ENCODE results near the gene CACNB4. TPM values are rescaled to one million over a fixed set of nuclear protein-coding genes. Genes with fewer than 3 reads are reported as not detected.

CACNB4 gene
- total RNA-seq, 1 experiment from 2014 or later: 2.0 TPM

DNA sequence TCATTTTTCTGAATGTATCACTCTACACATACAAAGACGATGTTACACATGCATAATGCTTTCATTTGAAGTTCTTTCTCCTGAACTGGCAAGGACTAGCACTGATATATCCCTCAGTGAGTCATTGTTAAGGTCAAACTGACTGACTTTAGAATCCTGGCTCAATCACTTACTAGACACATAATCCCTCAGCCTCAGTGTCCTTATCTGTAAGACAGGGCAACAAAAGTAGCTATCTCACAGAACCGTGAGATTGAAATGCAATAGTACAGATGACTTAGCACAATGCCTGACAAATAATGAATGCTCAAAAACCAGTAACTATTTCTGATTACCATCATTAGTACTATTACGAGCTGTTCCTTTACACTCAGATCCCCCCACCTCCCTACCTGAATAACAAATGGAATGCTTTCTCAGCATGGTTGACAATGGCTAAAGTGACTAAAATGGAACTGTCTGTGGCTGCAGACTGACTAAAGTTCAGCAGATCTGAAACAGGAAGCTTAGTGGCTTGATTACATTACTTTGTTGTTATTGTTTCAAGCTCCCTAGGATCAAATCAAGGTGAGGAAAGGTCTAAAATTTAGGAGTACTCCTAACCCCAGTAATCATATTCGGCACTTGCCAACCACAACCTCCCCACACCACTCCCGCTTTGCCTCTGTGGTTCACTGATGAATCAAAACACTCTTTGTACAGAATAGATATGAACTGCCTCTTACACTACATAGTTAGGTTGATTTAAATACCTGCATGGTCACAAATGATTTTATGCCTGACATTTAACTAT is 35.8 kb upstream of the CACNB4 start:
- RAD21 ChIA-PET (ENCODE audit: low non-redundant PET in 1 of 2, low total read pairs in 2 of 2, uncharacterized antibody in 2 of 2, unreplicated experiment in 2 of 2): no interaction called here
- H3K4me3 ChIP-seq (replicated peaks in 1 of 2; ENCODE audit: low read depth in 1 of 2, low read length in 2 of 2): no peak overlapping the region
- H2AFZ ChIP-seq (ENCODE audit: low read depth, low read length, poor library complexity, severe bottlenecking): no peak overlapping the region
- H3K27me3 ChIP-seq (ENCODE audit: insufficient read depth, low read length): no peaks in the 10 kb centered on the region
- POLR2A ChIA-PET: no interaction called here
- no peaks in the 10 kb centered on the region for H3K36me3 ChIP-seq (ENCODE audit: control insufficient read depth in 1 of 2, insufficient read depth in 2 of 2, low read length in 2 of 2)
- CTCF ChIA-PET: no interaction called here
- no TSS peak for BruUV-seq (replicated peaks)
- H3K9me3 ChIP-seq (ENCODE audit: control insufficient read depth in 1 of 2, insufficient read depth in 1 of 2, low read depth in 1 of 2, low read length in 2 of 2): no peaks in the 10 kb centered on the region
- no peak for DNase-seq (ENCODE audit: low read depth, low spot score)
- TF ChIP-seq RAD21 (IDR thresholded peaks at IDR 0.05; ENCODE audit: low read depth) (no peak), TCF7L2 (IDR thresholded peaks at IDR 0.05; ENCODE audit: borderline replicate concordance, extremely low read depth, insufficient read depth, insufficient read length) (no peak), POLR2A (IDR thresholded peaks at IDR 0.05; ENCODE audit: borderline replicate concordance, extremely low read depth, insufficient read depth, insufficient read length) (no peak), SRF (IDR thresholded peaks at IDR 0.05; ENCODE audit: low read depth) (no peak), SIN3A (IDR thresholded peaks at IDR 0.05; ENCODE audit: low read depth) (no peak), JUND (IDR thresholded peaks at IDR 0.05) (no peak), ZNF274 (IDR thresholded peaks at IDR 0.05; ENCODE audit: low read depth, low read length) (no peak), CBX3 (IDR thresholded peaks at IDR 0.05; ENCODE audit: low read depth) (no peak), EGR1 (IDR thresholded peaks at IDR 0.05; ENCODE audit: low read depth) (no peak), ZFX (IDR thresholded peaks at IDR 0.05) (no peak), EZH2phosphoT487 (IDR thresholded peaks at IDR 0.05; ENCODE audit: borderline replicate concordance) (no peak), POLR2AphosphoS5 (IDR thresholded peaks at IDR 0.05; ENCODE audit: low read depth, low read length) (no peak), EZH2 (IDR thresholded peaks at IDR 0.05) (no peak), CEBPB (IDR thresholded peaks at IDR 0.05; ENCODE audit: low read depth) (no peak), YY1 (IDR thresholded peaks at IDR 0.05; ENCODE audit: extremely low read depth, insufficient replicate concordance, low read depth, low read length) (no peak)
- TF ChIP-seq, protein P1, sequence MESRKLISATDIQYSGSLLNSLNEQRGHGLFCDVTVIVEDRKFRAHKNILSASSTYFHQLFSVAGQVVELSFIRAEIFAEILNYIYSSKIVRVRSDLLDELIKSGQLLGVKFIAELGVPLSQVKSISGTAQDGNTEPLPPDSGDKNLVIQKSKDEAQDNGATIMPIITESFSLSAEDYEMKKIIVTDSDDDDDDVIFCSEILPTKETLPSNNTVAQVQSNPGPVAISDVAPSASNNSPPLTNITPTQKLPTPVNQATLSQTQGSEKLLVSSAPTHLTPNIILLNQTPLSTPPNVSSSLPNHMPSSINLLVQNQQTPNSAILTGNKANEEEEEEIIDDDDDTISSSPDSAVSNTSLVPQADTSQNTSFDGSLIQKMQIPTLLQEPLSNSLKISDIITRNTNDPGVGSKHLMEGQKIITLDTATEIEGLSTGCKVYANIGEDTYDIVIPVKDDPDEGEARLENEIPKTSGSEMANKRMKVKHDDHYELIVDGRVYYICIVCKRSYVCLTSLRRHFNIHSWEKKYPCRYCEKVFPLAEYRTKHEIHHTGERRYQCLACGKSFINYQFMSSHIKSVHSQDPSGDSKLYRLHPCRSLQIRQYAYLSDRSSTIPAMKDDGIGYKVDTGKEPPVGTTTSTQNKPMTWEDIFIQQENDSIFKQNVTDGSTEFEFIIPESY (IDR thresholded peaks at IDR 0.05; ENCODE audit: extremely low read depth, insufficient replicate concordance, low read length): no peak
- TF ChIP-seq, protein P2, sequence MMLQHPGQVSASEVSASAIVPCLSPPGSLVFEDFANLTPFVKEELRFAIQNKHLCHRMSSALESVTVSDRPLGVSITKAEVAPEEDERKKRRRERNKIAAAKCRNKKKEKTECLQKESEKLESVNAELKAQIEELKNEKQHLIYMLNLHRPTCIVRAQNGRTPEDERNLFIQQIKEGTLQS (IDR thresholded peaks at IDR 0.05): no peak
- TF ChIP-seq, protein P3, sequence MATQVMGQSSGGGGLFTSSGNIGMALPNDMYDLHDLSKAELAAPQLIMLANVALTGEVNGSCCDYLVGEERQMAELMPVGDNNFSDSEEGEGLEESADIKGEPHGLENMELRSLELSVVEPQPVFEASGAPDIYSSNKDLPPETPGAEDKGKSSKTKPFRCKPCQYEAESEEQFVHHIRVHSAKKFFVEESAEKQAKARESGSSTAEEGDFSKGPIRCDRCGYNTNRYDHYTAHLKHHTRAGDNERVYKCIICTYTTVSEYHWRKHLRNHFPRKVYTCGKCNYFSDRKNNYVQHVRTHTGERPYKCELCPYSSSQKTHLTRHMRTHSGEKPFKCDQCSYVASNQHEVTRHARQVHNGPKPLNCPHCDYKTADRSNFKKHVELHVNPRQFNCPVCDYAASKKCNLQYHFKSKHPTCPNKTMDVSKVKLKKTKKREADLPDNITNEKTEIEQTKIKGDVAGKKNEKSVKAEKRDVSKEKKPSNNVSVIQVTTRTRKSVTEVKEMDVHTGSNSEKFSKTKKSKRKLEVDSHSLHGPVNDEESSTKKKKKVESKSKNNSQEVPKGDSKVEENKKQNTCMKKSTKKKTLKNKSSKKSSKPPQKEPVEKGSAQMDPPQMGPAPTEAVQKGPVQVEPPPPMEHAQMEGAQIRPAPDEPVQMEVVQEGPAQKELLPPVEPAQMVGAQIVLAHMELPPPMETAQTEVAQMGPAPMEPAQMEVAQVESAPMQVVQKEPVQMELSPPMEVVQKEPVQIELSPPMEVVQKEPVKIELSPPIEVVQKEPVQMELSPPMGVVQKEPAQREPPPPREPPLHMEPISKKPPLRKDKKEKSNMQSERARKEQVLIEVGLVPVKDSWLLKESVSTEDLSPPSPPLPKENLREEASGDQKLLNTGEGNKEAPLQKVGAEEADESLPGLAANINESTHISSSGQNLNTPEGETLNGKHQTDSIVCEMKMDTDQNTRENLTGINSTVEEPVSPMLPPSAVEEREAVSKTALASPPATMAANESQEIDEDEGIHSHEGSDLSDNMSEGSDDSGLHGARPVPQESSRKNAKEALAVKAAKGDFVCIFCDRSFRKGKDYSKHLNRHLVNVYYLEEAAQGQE (IDR thresholded peaks at IDR 0.05; ENCODE audit: low read depth): no peak
- TF ChIP-seq, protein P4, sequence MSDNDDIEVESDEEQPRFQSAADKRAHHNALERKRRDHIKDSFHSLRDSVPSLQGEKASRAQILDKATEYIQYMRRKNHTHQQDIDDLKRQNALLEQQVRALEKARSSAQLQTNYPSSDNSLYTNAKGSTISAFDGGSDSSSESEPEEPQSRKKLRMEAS (IDR thresholded peaks at IDR 0.05): no peak
- no peak for ATAC-seq
- intact Hi-C loops (cut with micrococcal nuclease): no loop called here
- H3K4me1 ChIP-seq (ENCODE audit: control insufficient read depth in 1 of 2, insufficient read depth in 2 of 2, low read length in 2 of 2): no peaks in the 10 kb centered on the region
- no peak overlapping the region for H3K4me2 ChIP-seq (ENCODE audit: low read length)
- H4K20me1 ChIP-seq (ENCODE audit: insufficient read depth): no peaks in the 10 kb centered on the region
- no peaks in the 10 kb centered on the region for H3K79me2 ChIP-seq (ENCODE audit: insufficient read depth, low read length)
- no peak overlapping the region for H3K27ac ChIP-seq (ENCODE audit: low read depth, low read length)
- no peaks in the 10 kb centered on the region for H3K9me2 ChIP-seq (ENCODE audit: insufficient read depth)
- H3K9ac ChIP-seq (ENCODE audit: low read length): no peak overlapping the region

All from HCT116 (cell line).